ENCODE results near the gene ITGA8.

- TF ChIP-seq ZNF274 (IDR thresholded peaks at IDR 0.05; ENCODE audit: low read depth, low read length) = no peak
- TF ChIP-seq SUZ12 (IDR thresholded peaks at IDR 0.05; ENCODE audit: extremely low read depth, insufficient read depth, insufficient read length) = no peak
- TF ChIP-seq YY1 (IDR thresholded peaks at IDR 0.05; ENCODE audit: insufficient read depth, insufficient read length) = no peak
Measured at GRCh38 chr10:15486404-15486803, 233.3 kb downstream of the ITGA8 start.

All from NT2/D1 (cell line).